DMS 273 (cell line): Measurements from ENCODE around the gene MDK.
A peak's percentile ranks its signal among the peaks of the same experiment; 100 is the strongest.

ENCODE experiments used
- DNase-seq: peaks from one replicate; lab custom pipeline; 2025; ENCODE audit not compliant: unreplicated experiment; lab: John Stamatoyannopoulos, UW

The MDK gene

GRCh38 chr11:46381048-46381818, at the start of gene MDK:
Gene MDK, plus strand, starts transcription at chr11:46381669. Its CDS starts 389 bp downstream, at chr11:46382058.
- DNase-seq, result peak; percentile 66

- DNase-seq, result no peak
Observed at GRCh38 chr11:46332093-46332567, 49.3 kb upstream of the MDK start.

GRCh38 chr11:46332568-46333393, 48.7 kb upstream of the MDK start:
- peak; percentile 49 for DNase-seq

- no peak for DNase-seq
Observed at GRCh38 chr11:46333394-46333947, 48.0 kb upstream of the MDK start.

- no peak for DNase-seq
Observed at GRCh38 chr11:46334211-46334610, 47.3 kb upstream of the MDK start.

GRCh38 chr11:46335271-46335670, 46.2 kb upstream of the MDK start:
- DNase-seq, result no peak

GRCh38 chr11:46335890-46336562, 45.4 kb upstream of the MDK start:
- DNase-seq, result no peak

GRCh38 chr11:46336563-46337180, 44.8 kb upstream of the MDK start:
- DNase-seq, result no peak

GRCh38 chr11:46337626-46338345, 43.7 kb upstream of the MDK start:
- DNase-seq, result no peak

- no peak for DNase-seq
Observed at GRCh38 chr11:46338636-46338987, 42.9 kb upstream of the MDK start.

GRCh38 chr11:46338988-46339666, 42.3 kb upstream of the MDK start:
- peak; percentile 91 for DNase-seq

- DNase-seq, result peak; percentile 55
Observed at GRCh38 chr11:46339816-46340215, 41.7 kb upstream of the MDK start.

- DNase-seq, result no peak
Observed at GRCh38 chr11:46341454-46341853, 40.0 kb upstream of the MDK start.

GRCh38 chr11:46342239-46342638, 39.2 kb upstream of the MDK start:
- DNase-seq, result no peak

- no peak for DNase-seq
Observed at GRCh38 chr11:46343520-46343919, 37.9 kb upstream of the MDK start.

GRCh38 chr11:46345131-46345597, 36.3 kb upstream of the MDK start:
- DNase-seq, result peak; percentile 81

GRCh38 chr11:46345881-46346484, 35.5 kb upstream of the MDK start:
- DNase-seq, result peak; percentile 21

- peak; percentile 89 for DNase-seq
Observed at GRCh38 chr11:46346886-46347636, 34.4 kb upstream of the MDK start, which contains the start of gene DGKZ. Gene DGKZ, plus strand, starts transcription at chr11:46347463. Its CDS starts 197 bp downstream, at chr11:46347660.
